Cardiac muscle cell (in vitro differentiated cells and primary cell): ENCODE data around the gene EPB41L2. TPM values are rescaled to one million over a fixed set of nuclear protein-coding genes. Genes with fewer than 3 reads are reported as not detected.

Source experiments
- DNase-seq, 2 donors: peaks; one replicate each; pipeline versions ENCODE4 v3.0.0 to v3.0.0-alpha.2; 2010 to 2017; ENCODE audit warnings: low read depth in 1 of 2, low spot score in 1 of 2
- H3K27ac ChIP-seq: fragments of 200-600 bp; sonication (generic); 2 replicates; pipeline ENCODE4 v1.5.1; 2016
- H3K27me3 ChIP-seq: fragments of 200-600 bp; sonication (generic); 2 replicates; pipeline ENCODE4 v1.6.0; 2016; ENCODE audit warnings: control low read depth
- H3K36me3 ChIP-seq: fragments of 200-600 bp; sonication (generic); 2 replicates; pipeline ENCODE4 v1.5.1; 2016; ENCODE audit warnings: control low read depth
- H3K4me1 ChIP-seq: fragments of 200-600 bp; sonication (generic); 2 replicates; pipeline ENCODE4 v1.8.1; 2017; ENCODE audit warnings: low read depth, mild to moderate bottlenecking, mixed run types
- H3K4me3 ChIP-seq: fragments of 200-600 bp; sonication (generic); 2 replicates; pipeline ENCODE4 v1.5.1; 2016; ENCODE audit warnings: mild to moderate bottlenecking
- H3K9me3 ChIP-seq: fragments of 200-600 bp; sonication (generic); 2 replicates; pipeline ENCODE4 v1.5.1; 2017; ENCODE audit warnings: low read depth, mild to moderate bottlenecking, control low read depth
- polyA plus RNA-seq: library from polyadenylated mRNA; unstranded; fragments of >200 nt; fragmentation: Nextera tagmentation; extraction: Ambion mirVana; gene quantifications from 2 replicates; pipeline ENCODE4 v1.2.1, GENCODE V29; 2016
- total RNA-seq: library from RNA; depleted of rRNA; stranded (reverse); fragments of >200 nt; gene quantifications from 2 replicates; pipeline ENCODE4 v1.2.3, GENCODE V29; 2016
- TF ChIP-seq, protein P1 (sequence below): IDR thresholded peaks from 2 replicates; pipeline ENCODE4 v1.5.1; 2012; ENCODE audit warnings: low read depth, mild to moderate bottlenecking, low read length

EPB41L2 gene
- total and polyA plus RNA-seq, 2 experiments from 2014 or later, result 11.0 to 24.0 TPM

DNA sequence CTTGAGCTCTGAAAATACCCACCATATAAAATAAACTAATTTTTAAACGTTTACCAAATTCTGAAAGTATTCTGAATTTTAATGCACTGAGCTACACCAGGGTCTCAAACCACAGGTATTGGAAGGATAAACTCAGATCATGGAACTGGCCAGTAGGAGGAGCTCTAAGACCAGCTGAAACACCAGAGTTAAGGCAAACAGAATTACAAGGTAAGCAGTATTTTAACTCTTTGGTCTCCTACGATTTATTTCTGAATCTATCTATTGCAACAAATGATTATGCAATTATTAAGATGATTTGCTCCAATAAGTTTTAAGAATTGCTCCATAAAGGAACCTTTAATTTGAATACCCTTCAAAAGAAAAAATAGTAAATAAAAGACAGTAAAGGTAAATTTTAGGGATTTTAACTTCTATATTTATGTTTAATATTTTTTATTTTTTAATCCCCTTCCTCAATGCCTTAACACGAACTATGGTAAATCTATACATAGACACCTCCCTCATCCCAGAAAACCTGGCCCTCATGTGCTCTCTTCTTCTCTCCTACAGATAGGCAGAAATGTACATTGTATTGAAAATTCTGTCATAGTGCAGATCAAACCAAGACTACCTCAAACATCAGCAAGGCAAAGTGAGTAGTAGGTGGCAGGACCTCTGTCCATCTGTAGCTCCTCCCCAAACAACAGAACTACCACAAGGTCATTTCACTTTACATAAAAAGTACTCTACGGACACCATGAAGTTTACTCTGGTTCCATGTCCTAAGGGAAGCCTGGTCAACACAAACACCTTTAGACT lies 177.5 kb downstream of the EPB41L2 start:
- Histone ChIP-seq H3K9me3 (no peaks in the 10 kb centered on the region), H3K27ac (no peak overlapping the region), H3K4me1 (no peaks in the 10 kb centered on the region), H3K36me3 (no peaks in the 10 kb centered on the region), H3K4me3 (no peak overlapping the region), H3K27me3 (no peaks in the 10 kb centered on the region)
- peak; percentile 85 to 89 for DNase-seq
- TF ChIP-seq, protein P1, sequence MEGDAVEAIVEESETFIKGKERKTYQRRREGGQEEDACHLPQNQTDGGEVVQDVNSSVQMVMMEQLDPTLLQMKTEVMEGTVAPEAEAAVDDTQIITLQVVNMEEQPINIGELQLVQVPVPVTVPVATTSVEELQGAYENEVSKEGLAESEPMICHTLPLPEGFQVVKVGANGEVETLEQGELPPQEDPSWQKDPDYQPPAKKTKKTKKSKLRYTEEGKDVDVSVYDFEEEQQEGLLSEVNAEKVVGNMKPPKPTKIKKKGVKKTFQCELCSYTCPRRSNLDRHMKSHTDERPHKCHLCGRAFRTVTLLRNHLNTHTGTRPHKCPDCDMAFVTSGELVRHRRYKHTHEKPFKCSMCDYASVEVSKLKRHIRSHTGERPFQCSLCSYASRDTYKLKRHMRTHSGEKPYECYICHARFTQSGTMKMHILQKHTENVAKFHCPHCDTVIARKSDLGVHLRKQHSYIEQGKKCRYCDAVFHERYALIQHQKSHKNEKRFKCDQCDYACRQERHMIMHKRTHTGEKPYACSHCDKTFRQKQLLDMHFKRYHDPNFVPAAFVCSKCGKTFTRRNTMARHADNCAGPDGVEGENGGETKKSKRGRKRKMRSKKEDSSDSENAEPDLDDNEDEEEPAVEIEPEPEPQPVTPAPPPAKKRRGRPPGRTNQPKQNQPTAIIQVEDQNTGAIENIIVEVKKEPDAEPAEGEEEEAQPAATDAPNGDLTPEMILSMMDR, result peak; percentile 76

DNA sequence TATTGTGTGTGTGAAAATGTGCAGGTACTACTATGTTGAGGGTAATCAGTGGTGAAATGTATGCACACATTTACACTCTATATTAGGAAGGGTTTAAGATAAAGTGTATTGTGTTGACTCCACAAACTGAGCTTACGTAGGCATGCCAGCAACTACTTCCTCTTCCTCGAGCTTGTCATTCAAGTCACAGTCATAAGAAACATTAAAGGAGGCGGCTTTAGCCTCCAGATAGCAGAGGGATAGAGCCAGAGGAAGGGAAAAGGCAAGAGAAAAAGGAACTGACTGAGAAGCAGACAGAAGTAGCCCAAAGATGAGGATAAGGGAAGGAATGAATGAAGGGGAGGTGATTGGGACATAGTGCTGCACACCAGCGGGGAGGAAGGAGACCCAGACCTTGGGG lies 180.7 kb downstream of the EPB41L2 start:
- TF ChIP-seq, protein P1, result no peak
- Histone ChIP-seq H3K9me3 (no peaks in the 10 kb centered on the region), H3K27ac (no peak overlapping the region), H3K4me1 (no peaks in the 10 kb centered on the region), H3K4me3 (no peak overlapping the region), H3K36me3 (no peaks in the 10 kb centered on the region), H3K27me3 (no peaks in the 10 kb centered on the region)
- DNase-seq, result no peak

DNA sequence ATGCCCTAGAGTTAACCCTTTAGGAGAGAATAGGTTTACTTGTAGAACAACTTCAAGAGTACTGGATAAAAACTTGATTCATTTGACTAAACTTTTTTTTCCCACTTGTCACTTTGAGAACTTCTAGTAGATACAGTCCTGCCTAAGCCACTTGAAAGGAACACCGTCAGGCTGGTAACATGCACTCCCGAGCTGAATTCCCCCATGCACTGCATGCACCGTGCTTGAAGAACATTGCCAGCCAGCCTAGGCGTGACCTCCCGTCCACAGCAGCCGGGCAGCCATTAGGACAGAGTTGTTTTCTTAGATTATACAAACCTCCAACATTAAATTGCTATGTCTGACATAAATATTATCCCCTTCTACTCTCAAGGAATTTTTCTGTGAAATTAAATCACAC lies 183.2 kb downstream of the EPB41L2 start:
- Histone ChIP-seq H3K4me1 (no peaks in the 10 kb centered on the region), H3K9me3 (no peaks in the 10 kb centered on the region), H3K4me3 (no peak overlapping the region), H3K27ac (no peak overlapping the region), H3K36me3 (no peaks in the 10 kb centered on the region), H3K27me3 (no peaks in the 10 kb centered on the region)
- DNase-seq, result peak in 1 of 2 donors; percentile 52
- TF ChIP-seq, protein P1, result no peak

GRCh38 chr6:130873746-130874145 lies 189.3 kb downstream of the EPB41L2 start:
- H3K36me3 ChIP-seq, result no peaks in the 10 kb centered on the region
- TF ChIP-seq, protein P1, result no peak
- no peak overlapping the region for H3K27ac ChIP-seq
- DNase-seq, result no peak
- H3K9me3 ChIP-seq, result no peaks in the 10 kb centered on the region
- no peaks in the 10 kb centered on the region for H3K4me1 ChIP-seq
- H3K27me3 ChIP-seq, result no peaks in the 10 kb centered on the region
- H3K4me3 ChIP-seq, result no peak overlapping the region

GRCh38 chr6:130872250-130873095 lies 190.6 kb downstream of the EPB41L2 start:
- Histone ChIP-seq H3K4me1 (no peaks in the 10 kb centered on the region), H3K4me3 (no peak overlapping the region), H3K27ac (no peak overlapping the region), H3K9me3 (no peaks in the 10 kb centered on the region), H3K36me3 (no peaks in the 10 kb centered on the region), H3K27me3 (no peaks in the 10 kb centered on the region)
- DNase-seq, result peak; percentile 66 to 76
- TF ChIP-seq, protein P1, result peak; percentile 97
